Dendritic cell treated with granulocyte-macrophage colony-stimulating factor and Interleukin-4, amounts not matched to agents 40 ng/mL and 50 ng/mL, for 4 days (primary cell): ENCODE measurements around the gene LCP2.

ENCODE experiments used
- H3K27ac Mint-ChIP-seq: one replicate; pipeline ENCODE4 v1.8.0; 2022; ENCODE audit warnings: mild to moderate bottlenecking, mixed read lengths
- H3K27me3 Mint-ChIP-seq: one replicate; pipeline ENCODE4 v1.8.0; 2022; ENCODE audit warnings: mild to moderate bottlenecking, mixed read lengths
- H3K36me3 Mint-ChIP-seq: one replicate; pipeline ENCODE4 v1.8.0; 2022; ENCODE audit warnings: low read depth, mixed read lengths
- H3K4me1 Mint-ChIP-seq: one replicate; pipeline ENCODE4 v1.8.0; 2022; ENCODE audit warnings: low read depth, mixed read lengths
- H3K4me3 Mint-ChIP-seq: one replicate; pipeline ENCODE4 v1.8.0; 2022; ENCODE audit warnings: mild to moderate bottlenecking, moderate library complexity, mixed read lengths
- H3K9me3 Mint-ChIP-seq: one replicate; pipeline ENCODE4 v1.8.0; 2022; ENCODE audit warnings: mixed read lengths
- intact Hi-C: fragments of 100-400 bp; cut with micrococcal nuclease; formaldehyde crosslinking; loops from one replicate; pipeline ENCODE4 v1.15.0; 2022

Gene LCP2

DNA sequence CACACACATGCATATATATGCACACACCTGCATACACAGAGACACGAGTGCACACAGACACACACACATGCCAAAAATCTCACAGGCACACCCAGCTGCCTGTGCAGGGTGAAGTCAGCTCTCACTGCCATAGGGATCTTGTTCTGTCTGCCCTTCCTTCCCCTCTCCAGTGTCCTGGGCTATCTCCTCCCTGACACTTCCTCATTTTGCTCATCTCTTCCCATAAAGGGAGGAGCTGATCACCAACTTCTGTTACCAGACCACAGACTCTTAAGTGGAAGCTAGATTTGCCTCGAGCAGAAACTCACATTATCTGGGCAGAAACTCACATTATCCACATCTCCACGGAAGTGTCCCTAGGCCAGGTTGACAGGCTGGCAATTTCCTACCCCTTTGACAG, 28.7 kb downstream of the LCP2 start:
- intact Hi-C loops: loop anchor here (1.0 to 5.0 kb wide), 4 partner anchors 28 to 153 kb away; partner anchors contain the start of gene LCP2
- H3K27ac Mint-ChIP-seq: peak overlapping the region; percentile 99
- no peaks in the 10 kb centered on the region for H3K27me3 Mint-ChIP-seq
- peaks cover 70% of the 10 kb centered on the region for H3K4me1 Mint-ChIP-seq
- H3K36me3 Mint-ChIP-seq: peaks cover 98% of the 10 kb centered on the region
- H3K9me3 Mint-ChIP-seq: no peaks in the 10 kb centered on the region
- H3K4me3 Mint-ChIP-seq: peak overlapping the region; percentile 23

DNA sequence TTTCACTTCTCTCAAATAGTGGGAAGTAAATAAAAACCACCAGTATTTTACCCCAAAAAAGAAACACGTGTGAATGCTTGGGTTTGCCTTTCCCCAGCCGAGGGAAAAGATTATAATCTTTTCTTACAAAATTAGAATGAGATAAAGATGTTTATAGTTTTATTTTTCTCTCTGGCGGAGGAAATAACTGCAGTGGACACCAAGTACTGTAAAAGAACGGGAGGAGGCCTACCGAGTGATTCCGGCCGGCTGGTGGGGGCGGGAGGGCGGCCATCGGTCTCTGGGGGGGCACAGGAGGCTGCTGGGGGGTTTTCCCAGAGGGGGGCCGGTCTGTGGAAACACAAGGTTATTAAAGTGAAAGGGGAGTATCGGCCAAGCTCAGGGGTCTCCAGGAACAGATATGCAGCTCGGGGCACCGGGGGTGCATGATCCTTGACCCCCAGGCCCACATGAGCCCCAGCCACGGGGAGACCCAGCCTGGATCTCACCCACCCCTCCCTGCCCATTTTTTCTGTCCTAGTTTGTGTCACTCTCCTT, 29.4 kb downstream of the LCP2 start:
- Mint-ChIP-seq H3K9me3 (no peaks in the 10 kb centered on the region), H3K27ac (peak overlapping the region; percentile 99), H3K4me3 (peak overlapping the region; percentile 23), H3K36me3 (peaks cover 98% of the 10 kb centered on the region), H3K27me3 (no peaks in the 10 kb centered on the region), H3K4me1 (peaks cover 69% of the 10 kb centered on the region)
- intact Hi-C loops: loop anchor here (1.0 to 5.0 kb wide), 4 partner anchors 29 to 154 kb away; partner anchors contain the start of gene LCP2

GRCh38 chr5:170267431-170268152, 30.0 kb downstream of the LCP2 start:
- Mint-ChIP-seq H3K27me3 (no peaks in the 10 kb centered on the region), H3K4me3 (no peak overlapping the region), H3K4me1 (peaks cover 63% of the 10 kb centered on the region), H3K36me3 (peaks cover 98% of the 10 kb centered on the region), H3K9me3 (no peaks in the 10 kb centered on the region), H3K27ac (peak overlapping the region; percentile 20)
- intact Hi-C loops: loop anchor here (1.0 to 5.0 kb wide), 4 partner anchors 29 to 155 kb away; partner anchors contain the start of gene LCP2

- Mint-ChIP-seq H3K36me3 (peaks cover 98% of the 10 kb centered on the region), H3K27ac (peak overlapping the region; percentile 20), H3K27me3 (no peaks in the 10 kb centered on the region), H3K4me3 (no peak overlapping the region), H3K9me3 (no peaks in the 10 kb centered on the region), H3K4me1 (peaks cover 56% of the 10 kb centered on the region)
- intact Hi-C loops: loop anchor here (5.0 kb wide), 2 partner anchors 136 to 156 kb away; no protein-coding TSS in a partner anchor
Measured at GRCh38 chr5:170266570-170267381, 30.8 kb downstream of the LCP2 start.

- H3K27me3 Mint-ChIP-seq: no peaks in the 10 kb centered on the region
- no peak overlapping the region for H3K4me3 Mint-ChIP-seq
- peaks cover 98% of the 10 kb centered on the region for H3K36me3 Mint-ChIP-seq
- H3K9me3 Mint-ChIP-seq: no peaks in the 10 kb centered on the region
- peaks cover 43% of the 10 kb centered on the region for H3K4me1 Mint-ChIP-seq
- intact Hi-C loops: loop anchor here (5.0 kb wide), 2 partner anchors 137 to 157 kb away; no protein-coding TSS in a partner anchor
- no peak overlapping the region for H3K27ac Mint-ChIP-seq
Measured at GRCh38 chr5:170265522-170265921, 32.1 kb downstream of the LCP2 start.

- Mint-ChIP-seq H3K36me3 (peaks cover 98% of the 10 kb centered on the region), H3K27ac (no peak overlapping the region), H3K4me3 (no peak overlapping the region), H3K27me3 (no peaks in the 10 kb centered on the region), H3K4me1 (peaks cover 32% of the 10 kb centered on the region), H3K9me3 (no peaks in the 10 kb centered on the region)
- intact Hi-C loops: no loop called here
Measured at GRCh38 chr5:170263906-170264305, 33.7 kb downstream of the LCP2 start.

GRCh38 chr5:170262061-170263045, 35.2 kb downstream of the LCP2 start:
- no peak overlapping the region for H3K4me3 Mint-ChIP-seq
- intact Hi-C loops: no loop called here

GRCh38 chr5:170261528-170262043, 36.0 kb downstream of the LCP2 start:
- intact Hi-C loops: no loop called here
- H3K4me3 Mint-ChIP-seq: no peak overlapping the region
- peaks cover 20% of the 10 kb centered on the region for H3K4me1 Mint-ChIP-seq
- H3K27ac Mint-ChIP-seq: no peak overlapping the region
- no peaks in the 10 kb centered on the region for H3K27me3 Mint-ChIP-seq
- peaks cover 100% of the 10 kb centered on the region for H3K36me3 Mint-ChIP-seq
- no peaks in the 10 kb centered on the region for H3K9me3 Mint-ChIP-seq

More at GRCh38 chr5:170262061-170263045, 35.2 kb downstream of the LCP2 start:
- peaks cover 21% of the 10 kb centered on the region for H3K4me1 Mint-ChIP-seq
- H3K9me3 Mint-ChIP-seq: no peaks in the 10 kb centered on the region
- no peaks in the 10 kb centered on the region for H3K27me3 Mint-ChIP-seq
- no peak overlapping the region for H3K27ac Mint-ChIP-seq
- peaks cover 100% of the 10 kb centered on the region for H3K36me3 Mint-ChIP-seq

- H3K4me3 Mint-ChIP-seq: no peak overlapping the region
- peaks cover 21% of the 10 kb centered on the region for H3K4me1 Mint-ChIP-seq
Measured at GRCh38 chr5:170257370-170257769, 40.2 kb downstream of the LCP2 start.

DNA sequence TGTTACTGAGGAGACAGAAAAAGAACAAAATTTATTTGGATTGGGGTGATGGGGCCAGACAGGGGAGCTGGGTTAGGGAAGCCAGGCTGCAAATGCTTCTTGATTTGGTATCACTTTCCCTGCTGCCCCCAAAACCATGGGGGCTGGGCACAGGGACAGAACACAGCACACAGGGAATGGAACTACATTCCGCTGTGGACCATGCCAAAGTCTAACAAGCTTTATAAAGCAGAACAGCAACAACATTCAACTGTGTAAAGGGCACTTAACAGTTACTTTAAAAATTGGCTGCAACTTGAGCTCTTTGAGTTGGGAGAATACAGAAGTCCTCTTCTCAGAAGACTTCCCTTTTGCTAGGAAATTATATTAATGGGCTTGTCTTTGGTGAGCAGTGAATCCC, 41.0 kb downstream of the LCP2 start:
- Mint-ChIP-seq H3K4me3 (no peak overlapping the region), H3K27me3 (no peaks in the 10 kb centered on the region), H3K36me3 (peaks cover 100% of the 10 kb centered on the region), H3K9me3 (no peaks in the 10 kb centered on the region), H3K4me1 (peaks cover 21% of the 10 kb centered on the region), H3K27ac (peak overlapping the region; percentile 2)
- intact Hi-C loops: no loop called here

More at GRCh38 chr5:170257370-170257769, 40.2 kb downstream of the LCP2 start:
- peak overlapping the region; percentile 2 for H3K27ac Mint-ChIP-seq
- no peaks in the 10 kb centered on the region for H3K9me3 Mint-ChIP-seq
- no peaks in the 10 kb centered on the region for H3K27me3 Mint-ChIP-seq
- H3K36me3 Mint-ChIP-seq: peaks cover 100% of the 10 kb centered on the region
- intact Hi-C loops: no loop called here

DNA sequence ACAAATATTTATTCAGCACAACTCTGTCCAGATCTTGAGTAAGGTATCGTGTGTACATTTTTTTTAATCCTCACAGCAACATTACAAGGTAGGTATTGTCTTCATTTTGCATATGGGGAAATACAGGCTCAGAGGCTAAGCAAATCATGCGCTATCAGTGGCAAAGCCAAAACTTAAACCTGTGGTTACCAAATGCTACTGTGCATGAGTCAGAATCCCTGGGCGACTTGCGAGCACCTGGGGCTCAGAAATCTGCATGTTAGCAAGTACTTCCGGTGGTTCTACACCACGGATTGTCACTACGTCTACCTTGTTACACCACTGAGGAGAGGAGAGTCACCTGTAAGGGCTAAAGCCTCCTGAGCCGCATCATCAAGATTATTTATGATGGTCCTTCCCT, 43.5 kb downstream of the LCP2 start:
- peaks cover 22% of the 10 kb centered on the region for H3K4me1 Mint-ChIP-seq
- H3K36me3 Mint-ChIP-seq: peaks cover 100% of the 10 kb centered on the region
- intact Hi-C loops: no loop called here
- no peaks in the 10 kb centered on the region for H3K9me3 Mint-ChIP-seq
- H3K4me3 Mint-ChIP-seq: no peak overlapping the region
- H3K27me3 Mint-ChIP-seq: no peaks in the 10 kb centered on the region
- H3K27ac Mint-ChIP-seq: no peak overlapping the region

DNA sequence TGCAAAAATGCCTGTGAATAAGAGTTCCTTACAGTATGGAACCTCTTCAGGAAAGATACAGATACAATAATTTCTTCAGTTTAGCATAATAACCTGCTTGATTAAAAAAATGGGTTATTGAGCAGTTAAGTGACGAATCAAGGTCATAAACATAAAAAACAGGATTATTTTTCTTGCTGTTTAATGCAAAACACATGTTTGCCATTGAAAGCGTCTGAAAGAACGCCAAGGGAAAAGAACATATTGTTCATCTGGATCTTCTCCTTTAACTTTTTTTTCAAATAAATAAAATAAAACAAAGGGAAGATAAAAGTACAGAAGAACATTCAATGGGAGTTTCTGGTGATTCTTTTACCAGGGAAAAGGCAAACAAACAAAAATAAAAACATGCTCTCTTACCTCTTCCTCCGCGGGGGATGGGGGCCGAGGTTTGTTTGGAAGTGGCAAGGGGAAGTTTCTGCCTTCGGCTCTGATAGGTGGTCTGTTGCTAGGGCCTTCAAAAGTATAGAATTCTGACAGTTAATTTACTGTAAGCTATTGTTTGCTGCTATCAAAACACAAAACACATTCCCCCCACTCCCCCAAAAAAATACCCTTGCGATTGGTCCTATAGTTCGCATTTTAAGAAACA, 44.7 kb downstream of the LCP2 start:
- intact Hi-C loops: no loop called here
- no peaks in the 10 kb centered on the region for H3K27me3 Mint-ChIP-seq
- peaks cover 100% of the 10 kb centered on the region for H3K36me3 Mint-ChIP-seq
- H3K4me3 Mint-ChIP-seq: no peak overlapping the region
- H3K9me3 Mint-ChIP-seq: no peaks in the 10 kb centered on the region
- H3K4me1 Mint-ChIP-seq: peaks cover 19% of the 10 kb centered on the region
- H3K27ac Mint-ChIP-seq: no peak overlapping the region
